ENCODE results near the gene FKBP1B.
"Not testable (repeated sequence)": the region's sequence is repeated elsewhere in the genome, so short reads cannot be mapped to it uniquely, and the experiment has no call there.

The FKBP1B gene

DNA sequence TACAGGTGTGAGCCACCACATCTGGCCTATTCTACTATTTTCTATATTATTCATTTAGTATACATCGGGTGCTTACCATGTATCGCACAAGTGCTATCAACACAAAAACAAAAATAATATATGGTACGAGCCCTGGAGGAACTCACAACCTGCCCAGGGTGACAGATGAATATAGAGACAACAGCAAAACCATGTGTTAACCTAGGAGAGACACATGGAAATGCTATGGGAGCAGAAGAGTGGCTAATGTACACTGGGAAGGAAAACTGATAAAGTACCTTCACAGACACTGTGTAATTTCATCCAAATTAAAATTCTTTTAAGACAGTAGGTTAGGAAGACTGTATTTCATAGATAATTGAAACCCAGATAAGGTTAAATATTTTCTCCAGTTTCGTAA lies 22.7 kb downstream of the FKBP1B start:
- no peak for DNase-seq

DNA sequence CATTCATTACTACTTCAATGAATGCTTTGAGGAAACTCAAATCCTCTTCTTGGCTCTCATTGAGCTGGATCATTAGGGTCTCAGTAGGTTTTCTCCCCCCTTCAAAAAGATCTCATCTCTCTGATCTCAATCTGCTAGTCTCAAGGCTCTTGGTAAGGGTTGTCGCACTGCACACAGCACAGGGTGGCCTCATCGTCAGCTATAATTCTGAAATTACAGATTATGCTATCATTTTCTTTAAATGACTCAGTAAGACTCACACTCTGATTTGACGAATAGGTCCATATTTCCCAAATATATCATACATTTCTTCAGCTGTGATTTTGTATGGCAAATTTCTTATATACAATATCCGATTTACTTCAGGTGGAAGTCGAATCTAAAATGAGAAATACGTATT lies 24.3 kb downstream of the FKBP1B start:
- DNase-seq: no peak

DNA sequence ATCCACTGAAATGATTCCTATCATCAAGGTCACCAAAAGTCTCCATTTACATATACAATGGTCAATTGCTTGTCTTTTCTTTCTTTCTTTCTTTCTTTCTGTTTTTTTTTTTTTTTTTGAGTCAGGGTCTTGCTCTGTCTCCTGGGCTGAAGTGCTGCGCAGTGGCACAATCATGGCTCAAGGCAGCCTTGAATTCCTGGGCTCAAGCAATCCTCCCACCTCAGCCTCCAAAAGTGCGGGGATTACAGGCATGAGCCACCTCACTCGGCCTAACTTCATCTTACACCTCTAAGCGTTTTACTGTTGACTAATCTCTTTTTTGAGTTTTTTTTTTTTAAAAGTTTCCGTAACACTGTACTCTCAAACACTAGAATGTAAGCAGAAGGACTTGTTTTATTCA lies 25.7 kb downstream of the FKBP1B start:
- no peak for DNase-seq

DNA sequence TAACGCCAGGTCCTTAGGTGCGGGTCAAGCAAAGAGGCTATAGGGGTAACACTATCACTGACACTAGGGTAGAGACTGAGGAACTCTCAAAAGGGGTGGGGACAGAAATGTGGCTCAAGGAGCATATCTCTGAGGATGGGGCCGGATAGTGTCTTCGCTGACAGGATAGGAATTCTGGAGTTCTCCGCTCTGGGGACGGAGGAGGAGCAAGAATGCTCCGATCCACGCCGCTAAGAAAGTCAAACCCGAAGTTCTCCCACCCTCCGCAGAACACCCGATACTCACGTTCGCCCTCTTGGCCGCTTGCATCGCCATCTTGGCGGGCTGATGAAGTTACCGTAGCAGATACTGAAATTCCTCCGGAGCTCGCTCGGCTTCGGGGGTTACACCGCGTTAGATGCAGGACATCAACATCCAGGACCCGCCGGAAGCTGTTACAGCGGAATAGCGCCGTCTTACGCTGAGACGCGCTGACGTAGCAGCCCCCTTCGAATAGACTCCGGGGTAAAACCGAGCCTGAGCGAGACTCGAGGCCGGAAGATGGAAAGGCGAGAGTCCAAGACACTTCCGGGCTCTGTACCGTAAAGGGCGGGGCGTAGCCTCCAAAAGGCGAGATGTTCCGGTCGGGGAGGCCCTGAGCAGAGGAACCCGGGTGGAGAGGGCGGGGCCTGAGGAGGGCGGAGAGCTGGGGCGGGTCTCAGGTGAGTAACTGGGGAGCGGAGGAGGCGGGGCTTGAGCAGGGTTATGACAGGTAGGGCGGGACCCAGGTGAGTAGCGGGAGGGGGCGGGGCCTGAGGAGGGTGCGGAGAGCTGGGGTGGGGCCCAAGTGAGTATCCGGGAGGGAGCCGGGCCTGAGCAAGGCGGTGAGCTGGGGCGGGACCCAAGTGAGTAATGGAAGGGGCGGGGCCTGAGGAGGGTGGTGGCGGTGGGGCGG lies 26.6 kb downstream of the FKBP1B start, which contains the start of gene SF3B6:
TSS of gene SF3B6 (minus strand) at position 412 of the 934 bp plus-strand sequence. CDS start at position 315, 97 bp downstream.
- peak; percentile 100 for DNase-seq

DNA sequence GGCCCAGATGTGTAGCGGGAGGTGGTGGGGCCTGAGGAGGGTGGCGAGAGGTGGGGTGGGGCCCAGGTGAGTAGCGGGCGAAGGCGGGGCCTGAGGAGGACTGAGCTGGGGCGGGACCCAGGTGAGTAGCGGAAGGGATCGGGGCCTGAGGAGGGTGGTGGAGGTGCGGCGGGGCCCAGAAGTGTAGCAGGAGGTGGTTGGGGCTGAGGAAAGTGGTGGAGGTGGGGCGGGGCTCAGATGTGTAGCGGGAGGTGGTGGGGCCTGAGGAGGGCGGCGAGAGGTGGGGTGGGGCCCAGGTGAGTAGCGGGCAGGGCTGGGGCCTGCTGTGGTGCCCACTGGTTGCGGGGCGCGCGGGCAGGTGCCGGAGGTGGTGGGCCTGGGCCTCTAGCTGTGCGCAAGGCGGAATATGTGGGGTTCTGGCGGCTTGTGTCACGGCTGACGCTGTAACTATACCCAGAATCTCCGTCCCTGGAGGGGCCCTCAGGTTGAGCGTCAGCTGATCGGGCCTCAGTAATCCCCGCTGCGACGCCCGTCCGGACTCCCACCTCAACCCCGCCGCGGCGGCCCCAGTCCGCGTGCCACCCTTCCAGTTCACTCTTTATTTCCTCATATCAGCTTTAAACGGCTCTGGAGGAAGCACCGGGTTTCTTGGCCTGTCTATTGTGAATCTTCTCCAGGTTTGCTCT lies 27.5 kb downstream of the FKBP1B start:
- peak; percentile 72 for DNase-seq

DNA sequence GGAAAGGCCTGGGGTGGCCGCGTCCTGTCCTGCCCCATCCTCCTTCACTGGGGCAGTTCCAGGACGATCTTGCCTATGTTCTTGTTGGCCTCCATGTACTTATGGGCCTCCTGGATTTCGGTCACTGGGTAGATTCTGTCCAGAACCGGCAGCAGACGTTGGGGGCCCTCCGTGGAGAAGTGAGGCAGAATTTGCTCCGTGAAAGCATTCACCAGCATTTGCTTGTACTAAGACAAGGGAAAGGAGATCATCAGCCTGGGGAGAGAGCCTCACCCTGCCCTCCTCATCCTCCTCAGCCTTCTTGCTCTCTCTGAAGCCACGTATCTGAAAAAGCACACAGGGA lies 28.0 kb downstream of the FKBP1B start:
- no peak for DNase-seq

DNA sequence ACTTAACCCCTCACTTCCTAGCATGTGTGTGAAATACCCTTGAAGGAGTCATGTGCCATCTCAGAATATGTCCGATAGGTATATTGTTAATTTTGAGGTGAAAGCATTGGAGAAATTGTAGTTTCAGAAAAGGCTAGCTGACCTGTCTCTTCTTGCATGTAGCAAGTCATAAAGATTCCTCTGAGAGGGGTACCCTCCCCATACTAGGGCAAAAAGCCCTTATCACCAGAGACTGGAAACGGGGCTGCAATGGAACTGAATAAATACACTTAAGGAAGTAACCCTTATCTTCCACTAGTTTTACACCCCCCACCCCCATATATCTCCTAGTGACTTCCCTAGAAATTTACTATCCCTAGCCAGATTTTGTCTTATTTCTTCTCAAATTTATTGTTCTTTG lies 28.3 kb downstream of the FKBP1B start:
- DNase-seq: peak; percentile 42

DNA sequence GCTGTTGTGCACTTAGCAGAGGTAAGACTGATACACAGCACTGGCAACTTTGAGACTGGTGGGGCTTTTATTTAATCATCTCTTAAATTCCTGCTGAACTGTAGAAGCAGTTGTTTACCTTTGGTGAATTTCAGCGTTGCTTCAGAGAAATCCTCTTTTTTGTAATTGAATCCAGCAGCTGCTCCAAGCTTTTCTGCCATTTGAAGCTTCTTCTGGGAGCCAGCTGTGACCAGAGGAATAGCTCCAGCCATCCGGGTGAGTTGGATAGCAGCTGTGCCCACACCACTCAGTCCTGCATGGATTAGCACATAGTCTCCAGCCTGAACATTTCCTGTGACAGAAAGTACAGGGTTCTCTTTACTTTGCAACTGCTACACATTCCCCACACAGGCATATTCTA lies 31.2 kb downstream of the FKBP1B start:
- DNase-seq: no peak

DNA sequence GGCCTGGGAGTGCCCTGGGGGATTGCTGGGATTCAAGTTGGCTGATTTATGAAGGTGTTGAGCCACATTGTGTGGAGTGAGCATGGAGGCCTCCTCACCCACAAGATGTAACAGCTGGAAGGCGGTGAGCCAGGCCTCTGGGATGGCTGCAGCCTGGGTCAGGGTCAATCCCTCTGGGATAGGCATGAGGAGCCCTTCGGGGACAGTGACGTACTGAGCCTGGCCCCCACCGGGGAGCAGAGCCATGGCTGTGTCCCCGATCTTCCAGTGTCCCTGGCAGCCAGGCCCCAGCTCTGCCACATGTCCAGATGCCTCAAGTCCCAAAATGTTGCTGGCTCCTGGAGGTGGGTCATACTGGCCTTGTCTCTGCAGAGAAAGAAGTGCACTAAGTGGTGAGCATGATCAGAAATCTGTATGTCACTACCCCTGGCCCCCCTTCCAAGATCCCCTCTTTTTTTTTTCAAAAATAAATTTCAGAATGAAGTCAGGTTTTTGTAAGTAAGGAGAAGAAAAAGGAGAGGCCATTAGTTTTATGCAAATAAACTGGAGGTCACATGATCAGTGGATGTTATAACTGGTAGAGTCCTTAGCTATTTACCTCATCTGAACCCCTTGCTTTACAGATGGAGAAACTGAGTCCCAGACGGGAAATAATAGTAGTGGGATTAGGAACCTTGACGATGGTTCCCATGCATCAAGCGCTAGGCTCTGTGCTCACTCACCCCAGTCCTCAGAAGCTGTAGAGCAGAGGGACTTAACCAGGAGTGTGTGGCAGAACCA lies 33.4 kb downstream of the FKBP1B start:
- DNase-seq: no peak

DNA sequence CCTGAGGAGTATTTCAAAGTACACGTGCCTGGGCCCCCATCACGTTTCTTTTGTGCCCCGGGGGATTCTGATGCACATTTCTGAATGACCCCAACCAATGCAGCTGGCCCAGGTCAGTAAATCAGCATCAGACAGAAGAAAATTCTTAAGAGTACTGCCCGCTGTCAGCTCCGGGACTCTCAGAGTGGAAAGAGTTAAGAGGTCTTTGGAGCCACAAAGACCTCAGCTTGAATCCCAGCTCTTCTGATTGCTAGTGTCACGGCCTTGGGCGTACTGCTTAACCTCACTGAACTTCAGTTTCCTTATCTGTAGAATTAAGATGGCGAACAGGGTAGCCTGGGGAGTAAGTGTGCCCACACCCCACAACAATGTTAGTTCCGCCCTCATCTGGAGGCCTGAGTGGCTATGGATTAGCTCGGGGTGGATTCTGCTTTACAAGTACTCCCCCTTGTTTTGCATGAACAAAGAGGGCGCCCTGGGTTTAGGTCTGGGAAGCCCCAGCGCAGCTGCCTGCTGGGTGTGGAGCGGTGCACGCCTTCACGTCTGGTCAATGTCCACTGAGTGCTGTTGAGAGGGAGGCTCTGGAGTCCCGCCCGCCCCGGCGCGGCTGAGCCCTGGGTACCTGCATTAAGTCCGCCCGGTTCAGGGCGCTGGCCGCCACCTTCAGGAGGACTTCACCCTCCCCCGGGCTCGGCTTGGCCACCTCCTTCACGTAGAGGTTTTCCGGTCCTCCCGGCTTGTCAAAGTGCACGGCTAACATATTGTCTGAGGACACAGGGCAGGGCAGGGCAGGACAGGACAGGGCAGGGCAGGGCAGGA lies 34.2 kb downstream of the FKBP1B start:
- peak; percentile 98 for DNase-seq

DNA sequence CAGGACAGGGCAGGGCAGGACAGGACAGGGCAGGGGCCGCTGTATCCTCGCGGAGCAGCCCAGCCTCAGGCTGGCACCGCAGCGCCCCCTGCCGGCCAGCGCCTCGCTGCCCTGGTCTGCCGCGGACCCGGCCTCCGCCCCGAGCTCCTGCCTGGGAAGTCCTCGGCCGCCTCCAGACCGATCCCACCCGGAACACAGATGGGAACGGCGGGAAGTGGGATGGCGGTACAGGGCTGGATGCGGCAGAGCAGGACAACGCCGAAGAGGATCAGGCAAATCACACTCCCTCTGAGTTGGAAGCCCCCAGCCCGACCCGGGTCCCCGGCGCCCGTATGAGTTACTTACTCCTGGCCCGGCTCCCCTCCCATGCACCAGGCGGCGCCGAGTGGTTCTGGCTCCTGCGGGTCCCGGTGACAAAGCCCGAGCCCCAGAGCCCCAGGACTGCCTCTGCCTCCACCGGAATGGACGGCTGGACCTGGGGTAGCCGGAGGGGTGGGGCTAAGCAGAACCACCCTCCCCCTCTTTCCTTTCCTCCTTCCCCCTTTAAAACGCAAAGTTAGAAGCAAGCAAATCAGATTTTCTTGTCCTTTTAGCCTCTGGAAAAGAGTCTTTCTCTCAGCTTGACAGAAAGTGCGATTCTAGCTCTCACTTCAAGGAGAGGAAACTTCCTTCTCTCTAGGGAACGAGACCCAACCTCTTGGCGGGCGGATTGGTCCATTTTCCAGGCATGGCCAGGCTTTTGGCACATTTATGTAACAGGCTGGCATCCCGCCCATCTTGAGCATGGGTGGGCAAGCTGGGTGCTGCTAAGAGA lies 35.1 kb downstream of the FKBP1B start, which contains the start of gene TP53I3:
TSS of gene TP53I3 (minus strand) at position 449 of the 814 bp plus-strand sequence. CDS start 508 bp downstream, outside the sequence.
- DNase-seq: peak; percentile 93

DNA sequence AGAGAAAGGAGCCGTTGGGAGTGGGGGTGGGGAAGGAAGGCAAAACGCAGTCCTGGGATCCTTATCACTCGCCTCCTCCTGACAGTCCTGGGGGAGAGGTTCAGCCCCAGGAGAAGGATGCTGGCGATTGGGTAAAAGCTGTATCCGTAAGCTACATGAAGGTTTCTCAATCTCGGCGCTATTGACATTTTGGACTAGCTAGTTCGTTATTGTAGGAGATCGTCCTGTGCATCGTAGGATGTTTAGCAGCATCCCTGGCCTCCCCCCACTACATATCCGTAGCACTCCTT lies 35.6 kb downstream of the FKBP1B start:
- peak; percentile 69 for DNase-seq

DNA sequence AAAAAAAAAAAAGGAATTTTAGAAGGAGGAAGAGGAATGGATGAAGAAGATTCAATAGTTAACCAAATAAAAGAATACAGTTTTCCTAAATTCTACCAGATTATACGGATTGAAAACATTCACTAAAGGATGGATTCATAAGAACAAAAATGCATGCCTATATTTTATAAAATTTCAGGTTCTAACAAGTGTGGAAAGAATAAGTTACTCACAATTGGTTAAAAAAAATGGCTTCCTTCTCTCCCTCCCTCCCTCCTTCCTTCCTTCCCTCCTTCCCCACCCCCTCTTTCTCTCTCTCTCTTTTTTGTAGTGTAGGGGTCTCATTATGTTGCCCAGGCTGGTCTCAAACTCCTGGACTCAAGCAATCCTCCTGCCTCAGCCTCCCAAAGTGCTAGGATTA lies 36.7 kb downstream of the FKBP1B start:
- no peak for DNase-seq

DNA sequence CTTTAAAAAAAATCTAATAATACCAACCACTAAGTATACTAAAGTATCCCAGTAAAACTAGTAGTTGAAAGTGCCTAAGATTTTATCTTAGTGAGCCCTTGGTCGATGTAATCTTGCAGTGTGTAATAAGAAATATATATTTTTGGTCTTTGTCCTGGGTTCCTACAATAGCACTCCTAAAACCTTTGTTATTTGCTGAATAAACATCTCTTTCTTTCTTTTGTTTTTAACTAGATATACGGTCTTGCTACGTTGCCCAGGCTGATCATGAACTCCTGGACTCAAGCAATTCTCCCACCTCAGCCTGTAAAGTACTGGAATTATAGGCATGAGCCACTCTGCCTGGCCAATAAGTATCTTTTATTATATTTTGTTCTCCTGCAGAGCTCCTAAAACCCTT lies 37.5 kb downstream of the FKBP1B start:
- DNase-seq: no peak

DNA sequence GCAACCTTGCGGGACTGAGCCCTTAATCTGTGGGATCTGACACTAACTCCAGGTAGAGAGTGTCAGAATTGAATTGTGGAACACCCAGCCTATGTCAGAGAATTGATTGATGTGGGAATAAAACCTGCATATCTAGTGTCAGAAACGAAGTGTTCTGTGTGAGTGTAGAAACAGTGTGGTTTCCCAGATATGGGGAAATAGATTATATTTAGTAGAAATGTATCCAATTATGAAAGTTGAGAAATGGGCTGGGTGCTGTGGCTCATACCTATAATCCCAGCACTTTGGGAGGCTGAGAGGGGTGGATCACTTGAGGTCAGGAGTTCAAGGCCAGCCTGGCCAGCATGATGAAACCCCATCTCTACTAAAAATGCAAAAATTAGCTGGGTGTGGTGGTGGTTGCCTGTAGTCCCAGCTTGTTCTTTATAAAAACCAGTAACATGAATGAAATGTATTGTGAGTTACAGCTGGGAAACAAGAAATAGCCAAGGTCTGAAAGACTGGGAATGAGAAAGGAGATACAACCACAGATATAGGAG lies 39.3 kb downstream of the FKBP1B start:
- DNase-seq: no peak

DNA sequence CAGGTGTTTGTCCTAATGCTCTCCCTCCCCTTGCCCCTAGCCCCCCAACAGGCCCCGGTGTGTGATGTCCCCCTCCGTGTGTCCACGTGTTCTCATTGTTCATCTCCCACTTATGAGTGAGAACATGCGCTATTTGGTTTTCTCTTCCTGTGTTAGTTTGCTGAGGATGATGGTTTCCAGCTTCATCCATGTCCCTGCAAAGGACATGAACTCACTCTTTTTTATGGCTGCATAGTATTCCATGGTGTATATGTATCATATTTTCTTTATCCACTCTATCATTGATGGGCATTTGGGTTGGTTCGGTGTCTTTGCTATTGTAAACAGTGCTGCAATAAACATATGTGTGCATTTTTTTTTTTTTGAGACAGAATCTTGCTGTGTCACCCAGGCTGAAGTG lies 43.7 kb downstream of the FKBP1B start:
- DNase-seq: not testable (repeated sequence)

DNA sequence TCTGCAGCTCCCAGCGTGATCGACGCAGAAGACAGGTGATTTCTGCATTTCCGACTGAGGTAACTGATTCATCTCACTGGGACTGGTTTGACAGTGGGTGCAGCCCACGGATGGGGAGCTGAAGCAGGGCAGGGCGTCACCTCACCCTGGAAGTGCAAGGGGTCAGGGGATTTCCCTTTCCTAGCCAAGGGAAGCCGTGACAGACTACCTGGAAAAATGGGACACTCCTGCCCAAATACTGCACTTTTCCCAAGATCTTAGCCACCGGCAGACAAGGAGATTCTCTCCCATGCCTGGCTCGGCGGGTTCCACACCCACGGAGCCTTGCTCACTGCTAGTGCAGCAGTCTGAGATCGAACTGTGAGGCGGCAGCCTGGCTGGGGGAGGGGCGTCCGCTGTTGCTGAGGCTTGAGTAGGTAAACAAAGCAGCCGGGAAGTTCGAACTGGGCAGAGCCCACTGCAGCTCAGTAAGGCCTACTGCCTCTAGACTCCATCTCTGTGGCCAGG lies 45.7 kb downstream of the FKBP1B start:
- not testable (repeated sequence) for DNase-seq

DNA sequence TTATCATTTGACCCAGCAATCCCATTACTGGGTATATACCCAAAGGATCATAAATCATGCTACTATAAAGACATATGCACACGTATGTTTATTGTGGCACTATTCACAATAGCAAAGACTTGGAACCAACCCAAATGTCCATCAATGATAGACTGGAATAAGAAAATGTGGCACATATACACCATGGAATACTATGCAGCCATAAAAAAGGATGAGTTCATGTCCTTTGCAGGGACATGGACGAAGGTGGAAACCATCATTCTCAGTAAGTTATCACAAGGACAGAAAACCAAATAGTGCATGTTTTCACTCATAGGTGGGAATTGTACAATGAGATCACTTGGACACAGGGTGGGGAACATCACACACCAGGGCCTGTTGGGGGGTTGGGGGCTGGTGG lies 51.2 kb downstream of the FKBP1B start:
- DNase-seq: not testable (repeated sequence)

DNA sequence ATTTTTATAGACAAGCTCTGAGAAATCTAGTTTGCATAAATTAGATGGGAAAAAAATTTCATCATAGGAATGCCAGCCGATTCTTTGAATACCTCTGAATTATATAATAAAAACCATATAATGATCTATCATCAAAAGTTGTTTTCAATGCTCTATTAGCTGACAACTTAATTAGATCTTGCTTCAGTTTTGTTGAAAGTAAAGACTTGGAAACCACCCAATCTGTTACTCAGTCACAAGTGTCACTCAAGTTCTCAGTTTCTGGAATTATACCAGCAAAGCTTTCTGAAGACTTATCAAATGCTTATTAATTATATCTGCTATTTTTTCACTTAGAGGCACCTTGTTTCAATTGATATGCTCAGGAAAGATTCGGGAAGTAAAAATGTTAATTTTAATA lies 52.5 kb downstream of the FKBP1B start:
- no peak for DNase-seq

DNA sequence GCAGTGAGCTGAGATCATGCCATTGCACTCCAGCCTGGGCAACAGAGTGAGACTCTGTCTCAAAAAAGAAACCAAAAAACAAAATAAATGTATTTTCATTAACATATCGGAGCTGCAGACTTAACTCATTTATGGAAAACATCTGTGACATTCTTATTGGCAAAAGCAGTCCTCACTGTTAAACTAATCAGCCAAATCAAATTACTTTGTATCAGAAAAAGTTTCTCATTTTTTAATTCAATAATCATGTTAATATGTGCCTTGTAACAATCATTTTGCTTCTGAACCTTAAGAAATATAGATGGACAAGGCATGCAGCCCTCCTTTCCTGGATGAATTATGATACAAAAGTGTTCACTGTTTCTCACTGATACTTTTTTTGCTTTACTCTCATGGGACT lies 53.1 kb downstream of the FKBP1B start:
- DNase-seq: no peak

DNA sequence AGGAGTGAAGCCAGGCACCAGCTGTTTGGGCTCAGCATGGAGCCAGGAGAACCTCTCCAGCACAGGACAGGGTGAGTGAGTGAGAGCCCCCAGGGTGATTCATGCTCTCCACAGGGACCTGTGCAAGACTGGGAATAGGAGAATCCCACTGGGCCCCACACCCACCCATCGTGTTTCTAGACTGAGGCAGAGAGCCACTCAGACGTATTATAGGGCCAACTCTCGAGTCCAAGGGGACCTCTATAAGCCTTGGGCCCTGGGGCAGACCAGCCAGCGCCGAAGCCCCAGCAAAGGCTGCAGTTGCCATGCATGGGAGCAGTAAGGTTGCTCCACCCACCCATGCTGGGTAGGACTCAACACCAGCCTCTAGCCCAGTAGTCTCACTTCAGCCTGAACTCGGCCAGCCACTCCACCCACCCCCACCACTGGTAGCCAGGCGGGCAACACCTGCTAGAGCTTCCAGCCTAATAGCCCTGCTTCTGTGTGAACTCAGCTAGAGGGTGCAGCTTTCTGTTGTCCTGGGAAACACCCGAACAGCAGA lies 54.6 kb downstream of the FKBP1B start:
- DNase-seq: no peak

Data from hematopoietic multipotent progenitor cell treated with erythropoietin and hydrocortisone succinate and interleukin-3 and kit ligand, for 4 days (in vitro differentiated cells).